COR-L47 (cell line): ENCODE measurements around the gene GPN1.
"Not testable (repeated sequence)": the region's sequence is repeated elsewhere in the genome, so short reads cannot be mapped to it uniquely, and the experiment has no call there.

Experiments used
- DNase-seq: peaks from one replicate; lab custom pipeline; 2025; lab: John Stamatoyannopoulos, UW

GPN1 gene

GRCh38 chr2:27628767-27629709 lies at the start of gene GPN1, which contains the start of gene CCDC121:
TSS of gene GPN1 (plus strand) at chr2:27629050. CDS start at chr2:27629059, 9 bp downstream.
TSS of gene CCDC121 (minus strand) at chr2:27629012. CDS start at chr2:27627799, 1,213 bp downstream.
- peak; percentile 85 for DNase-seq

DNA sequence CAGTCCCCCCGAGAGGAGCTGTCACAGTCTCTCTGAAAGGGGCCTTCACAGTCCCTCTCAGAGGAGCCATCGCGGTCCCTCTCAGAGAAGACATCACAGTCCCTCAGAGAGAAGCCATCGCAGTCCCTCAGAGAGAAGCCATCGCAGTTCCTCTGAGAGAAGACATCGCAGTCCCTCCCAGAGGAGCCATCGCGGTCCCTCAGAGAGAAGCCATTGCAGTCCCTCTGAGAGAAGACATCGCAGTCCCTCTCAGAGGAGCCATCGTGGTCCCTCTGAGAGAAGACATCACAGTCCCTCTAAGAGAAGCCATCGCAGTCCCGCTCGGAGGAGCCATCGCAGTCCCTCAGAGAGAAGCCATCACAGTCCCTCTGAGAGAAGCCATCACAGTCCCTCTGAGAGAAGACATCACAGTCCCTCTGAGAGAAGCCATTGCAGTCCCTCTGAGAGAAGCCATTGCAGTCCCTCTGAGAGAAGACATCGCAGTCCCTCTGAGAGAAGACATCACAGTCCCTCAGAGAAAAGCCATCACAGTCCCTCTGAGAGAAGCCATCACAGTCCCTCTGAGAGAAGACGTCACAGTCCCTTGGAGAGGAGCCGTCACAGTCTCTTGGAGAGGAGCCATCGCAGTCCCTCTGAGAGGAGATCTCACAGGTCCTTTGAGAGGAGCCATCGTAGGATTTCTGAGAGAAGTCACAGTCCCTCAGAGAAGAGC lies 47.3 kb upstream of the GPN1 start:
- no peak for DNase-seq

- no peak for DNase-seq
Measured at GRCh38 chr2:27582129-27582694, 46.6 kb upstream of the GPN1 start.

DNA sequence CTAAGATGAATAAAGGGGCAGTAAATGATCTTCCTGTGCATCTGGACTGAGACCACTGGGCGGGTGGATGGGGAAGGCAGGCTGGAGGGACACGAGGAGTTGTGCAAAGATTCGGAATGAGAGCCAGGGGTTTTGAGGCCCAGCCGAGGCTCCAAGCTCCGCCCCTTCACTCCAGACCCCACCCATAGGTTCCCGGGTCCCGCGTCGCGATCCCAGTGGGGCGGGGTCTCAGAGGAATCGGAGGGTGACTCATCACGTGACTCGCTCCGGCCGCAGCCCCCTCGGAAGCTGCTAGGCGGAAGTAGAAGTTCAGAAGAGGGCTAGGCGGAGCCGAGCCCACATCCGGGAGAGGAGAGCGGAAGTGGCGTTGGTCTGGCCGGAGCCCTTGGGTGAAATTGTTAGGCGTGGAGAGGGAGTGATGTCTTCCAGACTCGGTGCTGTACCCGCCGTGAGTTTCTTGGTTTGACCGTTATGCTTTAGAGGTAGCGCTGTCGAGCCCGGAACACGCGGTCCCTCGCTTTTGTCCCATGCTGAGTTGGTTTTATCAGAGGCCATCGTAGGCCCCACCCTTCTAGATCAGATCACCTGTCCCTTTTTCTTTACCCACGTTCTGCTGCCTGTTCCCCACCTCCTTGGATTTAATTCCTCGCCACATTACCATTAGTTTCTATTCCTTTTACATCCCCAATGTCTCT lies 46.0 kb upstream of the GPN1 start, which contains the start of gene ZNF512:
TSS of gene ZNF512 (plus strand) at position 348 of the 695 bp plus-strand sequence. CDS start at position 419, 71 bp downstream.
- DNase-seq = peak; percentile 94

DNA sequence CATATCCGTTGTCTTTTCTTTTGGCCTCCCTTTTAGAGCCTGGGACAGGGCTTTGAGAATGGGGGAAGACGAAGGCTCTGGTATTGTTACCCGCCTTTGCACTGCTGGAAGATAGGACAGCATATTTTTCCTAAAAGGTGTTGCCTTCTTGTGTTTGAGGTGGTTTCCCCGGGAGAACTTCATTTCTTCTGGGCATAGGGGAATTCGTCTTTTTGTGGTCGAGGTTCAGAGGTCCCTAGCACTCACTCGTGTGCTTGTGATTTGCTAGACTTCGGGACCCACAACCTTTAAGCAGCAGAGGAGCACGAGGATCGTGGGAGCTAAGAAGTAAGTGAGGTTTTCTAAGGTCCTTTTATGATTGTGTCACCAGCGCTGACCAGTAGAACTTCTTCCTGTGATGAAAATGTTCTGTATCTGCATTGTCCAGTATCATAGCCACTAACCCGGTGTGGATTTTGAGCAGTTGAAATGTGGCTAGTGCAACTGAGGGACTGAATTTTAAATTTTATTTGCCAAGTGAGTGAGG lies 45.4 kb upstream of the GPN1 start:
- DNase-seq = no peak

GRCh38 chr2:27584597-27584996 lies 44.3 kb upstream of the GPN1 start:
- no peak for DNase-seq

DNA sequence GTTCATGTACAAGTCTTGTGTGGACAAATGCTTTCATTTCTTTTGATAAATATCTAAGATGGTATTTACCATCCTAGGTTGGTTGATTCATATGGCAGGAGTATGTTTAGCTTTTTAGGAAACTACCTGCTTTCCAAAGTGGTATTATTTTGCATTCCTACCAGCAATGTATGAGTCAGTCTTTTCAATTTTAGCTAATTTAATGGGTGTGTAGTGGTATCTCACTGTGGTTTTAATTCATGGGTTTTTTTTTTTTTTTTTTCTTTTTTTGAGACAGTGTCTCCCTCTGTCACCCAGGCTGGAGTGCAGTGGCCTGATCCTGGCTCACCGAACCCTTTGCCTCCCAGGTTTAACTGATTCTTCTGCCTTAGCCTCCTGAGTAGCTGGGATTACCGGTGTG lies 41.8 kb upstream of the GPN1 start:
- DNase-seq = no peak

DNA sequence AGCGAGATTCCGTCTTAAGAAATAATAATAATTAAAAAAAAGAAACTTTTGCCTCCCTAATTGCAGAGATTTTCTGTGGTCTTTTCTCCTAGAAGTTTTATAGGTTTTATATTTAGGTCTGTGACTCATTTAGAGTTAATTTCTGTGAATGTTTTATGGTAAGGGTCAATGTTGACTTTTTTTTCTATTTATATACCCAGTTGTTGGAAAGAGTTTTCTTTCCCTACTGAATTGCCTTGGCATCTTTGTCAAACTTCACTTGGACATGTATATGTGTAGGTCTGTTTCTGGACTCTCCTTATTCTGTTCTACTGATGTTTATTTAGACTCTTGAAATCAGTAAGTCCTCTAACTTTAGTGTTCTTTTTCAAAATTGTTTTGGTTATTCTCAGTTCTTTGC lies 40.5 kb upstream of the GPN1 start:
- DNase-seq = no peak

GRCh38 chr2:27591745-27592144 lies 37.1 kb upstream of the GPN1 start:
- DNase-seq = no peak

DNA sequence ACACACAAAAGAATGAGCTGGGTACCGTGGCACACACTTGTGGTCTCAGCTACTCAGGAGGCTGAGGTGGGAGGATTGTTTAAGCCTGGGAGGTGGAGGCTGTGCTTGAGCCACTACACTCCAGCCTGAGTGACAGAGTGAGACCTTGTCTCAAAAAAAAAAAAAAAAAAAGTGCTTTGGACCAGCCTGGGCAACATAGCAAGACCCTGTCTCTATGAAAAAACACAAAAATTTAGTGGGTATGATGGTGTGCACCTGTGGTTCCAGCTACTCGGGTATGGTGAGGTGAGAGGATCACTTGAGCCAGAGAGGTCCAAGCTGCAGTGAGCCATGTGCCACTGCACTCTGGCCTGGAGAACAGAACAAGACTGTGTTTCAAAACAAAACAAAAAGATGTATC lies 35.6 kb upstream of the GPN1 start:
- DNase-seq = no peak

DNA sequence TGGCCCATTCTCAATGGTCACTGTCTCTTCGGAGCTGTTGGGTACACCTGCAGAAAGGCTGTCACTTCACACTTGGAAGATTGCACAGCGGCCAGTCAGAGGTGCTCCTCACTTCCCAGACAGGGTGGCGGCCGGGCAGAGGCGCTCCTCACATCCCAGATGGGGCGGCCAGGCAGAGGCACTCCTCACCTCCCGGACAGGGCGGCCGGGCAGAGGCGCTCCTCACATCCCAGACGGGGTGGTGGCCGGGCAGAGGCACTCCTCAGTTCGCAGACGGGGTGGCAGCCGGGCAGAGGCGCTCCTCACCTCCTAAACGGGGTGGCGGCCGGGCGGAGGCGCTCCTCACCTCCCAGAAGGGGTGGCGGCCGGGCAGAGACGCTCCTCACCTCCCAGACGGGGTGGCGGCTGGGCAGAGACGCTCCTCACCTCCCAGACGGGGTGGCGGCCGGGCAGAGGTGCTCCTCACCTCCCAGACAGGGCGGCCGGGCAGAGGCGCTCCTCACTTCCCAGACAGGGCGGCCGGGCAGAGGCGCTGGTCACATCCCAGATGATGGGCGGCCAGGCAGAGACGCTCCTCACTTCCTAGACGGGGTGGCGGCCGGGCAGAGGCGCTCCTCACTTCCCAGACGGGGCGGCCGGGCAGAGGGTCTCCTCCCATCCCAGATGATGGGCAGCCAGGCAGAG lies 34.7 kb upstream of the GPN1 start:
- not testable (repeated sequence) for DNase-seq

- not testable (repeated sequence) for DNase-seq
Measured at GRCh38 chr2:27595412-27595811, 33.4 kb upstream of the GPN1 start.

- DNase-seq = no peak
Measured at GRCh38 chr2:27596627-27597026, 32.2 kb upstream of the GPN1 start.

GRCh38 chr2:27606611-27607010 lies 22.2 kb upstream of the GPN1 start:
- DNase-seq = no peak

DNA sequence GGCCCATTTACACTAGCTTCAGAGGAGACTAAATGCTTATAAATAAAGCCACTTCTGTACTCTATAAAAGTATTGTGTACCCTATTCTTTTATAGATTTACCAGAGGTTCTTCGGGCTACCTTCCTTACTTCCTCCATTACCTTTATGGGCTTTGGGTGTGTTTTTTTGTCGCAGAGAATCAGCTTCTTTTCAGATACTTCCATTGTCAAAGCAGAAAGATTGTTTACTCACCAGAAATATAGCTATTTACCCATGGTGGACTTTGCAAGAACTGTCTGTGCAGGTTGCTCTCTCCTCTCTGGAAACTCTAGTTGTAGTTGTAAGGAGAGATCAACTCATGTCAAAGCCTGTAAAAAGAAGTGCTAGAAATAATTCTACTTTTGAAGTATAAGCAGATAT lies 14.9 kb upstream of the GPN1 start:
- DNase-seq = no peak

GRCh38 chr2:27615316-27615715 lies 13.5 kb upstream of the GPN1 start:
- no peak for DNase-seq

DNA sequence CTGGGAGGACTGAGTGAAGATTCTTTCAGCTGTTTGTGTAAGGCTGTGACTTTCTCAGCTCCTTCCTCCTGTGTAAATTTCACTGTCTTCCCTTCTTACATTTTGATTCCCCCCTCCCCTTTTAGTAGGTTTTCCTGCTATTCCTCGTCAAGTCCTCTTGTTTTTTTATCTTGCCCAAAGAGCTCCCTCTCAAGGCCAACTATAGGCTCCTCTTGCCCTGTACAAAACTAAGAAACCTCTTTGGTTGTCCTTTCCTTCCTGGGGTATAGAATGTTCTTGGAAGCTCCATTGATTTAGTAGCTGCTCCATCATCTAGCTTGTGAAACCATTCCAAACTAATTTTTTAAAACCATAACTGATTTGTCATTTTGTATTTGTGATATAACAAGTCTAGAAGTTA lies 7.3 kb upstream of the GPN1 start:
- no peak for DNase-seq

DNA sequence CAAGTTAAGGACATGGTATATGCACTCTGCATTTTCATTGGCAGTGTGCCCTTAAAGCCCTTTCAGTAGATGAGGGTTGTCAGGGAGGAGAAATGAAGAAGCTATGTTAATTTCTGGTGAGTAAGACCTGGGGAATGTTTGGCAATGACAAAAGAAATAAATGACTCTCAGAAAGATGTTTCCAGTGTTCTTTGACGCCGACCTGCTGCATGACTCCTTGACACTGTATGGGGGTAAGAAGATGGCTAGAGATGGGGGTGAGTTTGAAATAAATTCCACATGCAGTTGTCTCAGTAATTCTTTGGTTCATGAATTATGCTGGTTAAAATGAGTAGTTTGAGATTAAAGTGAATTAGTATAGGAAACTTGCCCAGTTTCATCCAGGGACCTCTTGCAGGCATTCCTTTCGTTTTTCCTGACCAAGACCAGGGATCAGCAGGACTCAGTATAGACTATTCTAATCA lies 5.9 kb upstream of the GPN1 start:
- no peak for DNase-seq

- no peak for DNase-seq
Measured at GRCh38 chr2:27624943-27625342, 3.9 kb upstream of the GPN1 start.

DNA sequence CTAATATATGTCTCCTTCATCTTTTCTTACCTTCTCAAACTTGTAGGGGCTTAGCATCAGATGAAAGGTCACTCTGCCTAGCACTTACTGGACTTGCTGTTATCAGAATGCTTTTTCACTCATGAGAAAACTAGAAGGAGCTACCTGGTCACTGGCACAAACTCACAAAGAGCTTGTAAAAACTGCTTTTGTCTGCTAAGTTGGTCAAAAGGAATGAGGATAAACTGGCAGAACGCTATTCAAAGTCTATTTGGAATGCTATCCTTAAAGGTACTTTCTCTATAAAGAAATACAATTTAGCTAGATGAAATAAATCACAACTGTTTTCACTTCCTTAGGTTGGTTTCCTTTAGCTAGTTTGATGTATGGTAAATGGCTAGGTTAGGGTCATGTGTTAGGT lies 2.5 kb upstream of the GPN1 start:
- not testable (repeated sequence) for DNase-seq

- not testable (repeated sequence) for DNase-seq
Measured at GRCh38 chr2:27626921-27627320, 1.9 kb upstream of the GPN1 start.
